ENCODE results near the gene LTBR.
"Not testable (repeated sequence)": the region's sequence is repeated elsewhere in the genome, so short reads cannot be mapped to it uniquely, and the experiment has no call there.

The LTBR gene

GRCh38 chr12:6336889-6337853, 46.8 kb upstream of the LTBR start:
- DNase-seq (ENCODE audit: low read depth), result no peak
- H3K4me3 ChIP-seq (ENCODE audit: low read length), result peak overlapping the region; percentile 30
- TF ChIP-seq, protein P1, sequence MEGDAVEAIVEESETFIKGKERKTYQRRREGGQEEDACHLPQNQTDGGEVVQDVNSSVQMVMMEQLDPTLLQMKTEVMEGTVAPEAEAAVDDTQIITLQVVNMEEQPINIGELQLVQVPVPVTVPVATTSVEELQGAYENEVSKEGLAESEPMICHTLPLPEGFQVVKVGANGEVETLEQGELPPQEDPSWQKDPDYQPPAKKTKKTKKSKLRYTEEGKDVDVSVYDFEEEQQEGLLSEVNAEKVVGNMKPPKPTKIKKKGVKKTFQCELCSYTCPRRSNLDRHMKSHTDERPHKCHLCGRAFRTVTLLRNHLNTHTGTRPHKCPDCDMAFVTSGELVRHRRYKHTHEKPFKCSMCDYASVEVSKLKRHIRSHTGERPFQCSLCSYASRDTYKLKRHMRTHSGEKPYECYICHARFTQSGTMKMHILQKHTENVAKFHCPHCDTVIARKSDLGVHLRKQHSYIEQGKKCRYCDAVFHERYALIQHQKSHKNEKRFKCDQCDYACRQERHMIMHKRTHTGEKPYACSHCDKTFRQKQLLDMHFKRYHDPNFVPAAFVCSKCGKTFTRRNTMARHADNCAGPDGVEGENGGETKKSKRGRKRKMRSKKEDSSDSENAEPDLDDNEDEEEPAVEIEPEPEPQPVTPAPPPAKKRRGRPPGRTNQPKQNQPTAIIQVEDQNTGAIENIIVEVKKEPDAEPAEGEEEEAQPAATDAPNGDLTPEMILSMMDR (conservative IDR thresholded peaks at IDR 0.05; ENCODE audit: low read depth, low read length), result no peak

- DNase-seq (ENCODE audit: low read depth), result no peak
- peak overlapping the region; percentile 14 for H3K4me3 ChIP-seq (ENCODE audit: low read length)
- TF ChIP-seq, protein P1 (conservative IDR thresholded peaks at IDR 0.05; ENCODE audit: low read depth, low read length), result no peak
Measured at GRCh38 chr12:6337958-6338433, 46.0 kb upstream of the LTBR start.

GRCh38 chr12:6338536-6338935, 45.4 kb upstream of the LTBR start:
- DNase-seq (ENCODE audit: low read depth), result not testable (repeated sequence)
- peak overlapping the region; percentile 95 for H3K4me3 ChIP-seq (ENCODE audit: low read length)

GRCh38 chr12:6338955-6339354, 45.0 kb upstream of the LTBR start:
- DNase-seq (ENCODE audit: low read depth), result no peak
- peak overlapping the region; percentile 95 for H3K4me3 ChIP-seq (ENCODE audit: low read length)
- TF ChIP-seq, protein P1 (conservative IDR thresholded peaks at IDR 0.05; ENCODE audit: low read depth, low read length), result no peak

DNA sequence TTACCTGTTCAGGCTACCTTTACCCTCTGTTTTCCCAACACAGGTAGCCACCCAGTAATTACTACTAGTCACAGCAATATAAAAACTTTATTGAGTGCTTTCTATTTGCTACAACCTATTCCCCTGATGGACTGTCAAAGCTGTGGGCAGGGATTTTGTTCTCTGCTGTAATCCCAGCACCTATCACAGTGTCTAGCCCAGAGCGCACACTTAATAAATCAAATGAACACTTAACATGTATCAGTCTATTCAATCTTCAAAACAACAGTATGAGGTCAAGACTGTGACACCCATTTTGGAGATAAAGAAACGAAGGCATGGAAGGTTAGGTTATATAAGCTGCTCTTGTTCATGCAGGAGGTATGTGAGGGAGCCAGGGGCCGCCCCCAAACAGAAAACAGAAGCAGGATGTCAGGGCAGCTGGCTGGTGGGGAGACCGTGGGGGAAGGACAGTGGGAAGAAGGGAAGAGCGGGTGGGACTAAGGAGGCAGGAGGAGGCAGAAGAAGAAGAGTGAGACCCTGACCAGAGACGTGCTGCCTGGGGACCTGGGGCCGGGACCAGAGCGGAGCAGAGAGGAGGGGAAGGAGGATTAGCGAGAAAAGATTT, 43.8 kb upstream of the LTBR start:
- DNase-seq (ENCODE audit: low read depth), result no peak

DNA sequence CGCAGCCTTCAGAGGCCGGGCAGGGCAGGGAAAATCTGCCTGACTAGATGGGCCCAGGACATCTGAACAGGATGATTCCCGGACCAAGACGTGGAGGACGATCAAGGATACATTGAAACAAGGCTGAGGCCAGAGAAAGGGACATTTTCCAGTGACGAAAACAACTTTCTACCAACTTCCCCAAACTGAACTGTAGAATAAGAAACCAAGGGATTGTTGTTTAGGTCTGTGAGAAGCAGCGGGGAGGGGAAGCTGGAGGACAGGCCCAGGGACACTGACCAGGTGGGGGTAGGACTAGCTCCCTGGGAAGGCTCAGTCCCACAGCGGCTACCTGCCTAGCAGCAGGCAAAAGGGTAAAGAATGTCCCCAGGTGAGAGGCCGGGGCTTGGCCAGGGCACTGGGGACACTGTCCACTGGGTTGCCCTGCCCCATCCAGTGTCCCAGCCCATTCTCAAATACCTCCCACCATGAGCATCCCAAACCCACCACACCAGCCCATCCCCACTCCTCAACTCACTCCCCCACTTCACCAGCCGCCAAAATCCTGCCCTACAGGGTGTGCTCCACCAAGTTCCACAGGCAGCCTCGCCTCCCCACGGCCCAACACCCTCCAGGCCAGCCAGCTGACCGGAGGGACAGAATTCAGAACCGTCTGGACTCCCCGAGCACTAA, 43.1 kb upstream of the LTBR start:
- peak overlapping the region; percentile 95 for H3K4me3 ChIP-seq (ENCODE audit: low read length)
- no peak for DNase-seq (ENCODE audit: low read depth)
- TF ChIP-seq, protein P1 (conservative IDR thresholded peaks at IDR 0.05; ENCODE audit: low read depth, low read length), result no peak

More for the DNA sequence above, 43.8 kb upstream of the LTBR start:
- H3K4me3 ChIP-seq (ENCODE audit: low read length), result peak overlapping the region; percentile 95
- TF ChIP-seq, protein P1 (conservative IDR thresholded peaks at IDR 0.05; ENCODE audit: low read depth, low read length), result no peak
